NCI-H1694 (cell line): ENCODE data around the gene SLC38A7.

Experiments
- DNase-seq: peaks from one replicate; lab custom pipeline; 2025; lab: John Stamatoyannopoulos, UW

SLC38A7 gene

GRCh38 chr16:58635502-58635901, 49.1 kb downstream of the SLC38A7 start:
- DNase-seq = no peak

GRCh38 chr16:58634265-58634802, 50.2 kb downstream of the SLC38A7 start:
- no peak for DNase-seq

GRCh38 chr16:58629733-58630640, 54.6 kb downstream of the SLC38A7 start, which contains the start of gene CNOT1:
Gene CNOT1 (minus strand): TSS chr16:58629826. CDS start chr16:58599337, 30,489 bp downstream.
- peak; percentile 95 for DNase-seq

GRCh38 chr16:58628845-58629732, 55.5 kb downstream of the SLC38A7 start:
- DNase-seq = no peak

- DNase-seq = no peak
Measured at GRCh38 chr16:58624209-58624608, 60.4 kb downstream of the SLC38A7 start.

- no peak for DNase-seq
Measured at GRCh38 chr16:58620396-58620795, 64.2 kb downstream of the SLC38A7 start.

- no peak for DNase-seq
Measured at GRCh38 chr16:58615280-58615679, 69.3 kb downstream of the SLC38A7 start.
